HG02973 (cell line): Measurements from ENCODE around the gene CROCC2.

Experiments
- ATAC-seq: cut with Tn5 transposase; IDR thresholded peaks from one replicate; pipeline ENCODE4 v1.9.1; 2021; ENCODE audit warnings: moderate library complexity; ENCODE audit not compliant: unreplicated experiment

Gene CROCC2

DNA sequence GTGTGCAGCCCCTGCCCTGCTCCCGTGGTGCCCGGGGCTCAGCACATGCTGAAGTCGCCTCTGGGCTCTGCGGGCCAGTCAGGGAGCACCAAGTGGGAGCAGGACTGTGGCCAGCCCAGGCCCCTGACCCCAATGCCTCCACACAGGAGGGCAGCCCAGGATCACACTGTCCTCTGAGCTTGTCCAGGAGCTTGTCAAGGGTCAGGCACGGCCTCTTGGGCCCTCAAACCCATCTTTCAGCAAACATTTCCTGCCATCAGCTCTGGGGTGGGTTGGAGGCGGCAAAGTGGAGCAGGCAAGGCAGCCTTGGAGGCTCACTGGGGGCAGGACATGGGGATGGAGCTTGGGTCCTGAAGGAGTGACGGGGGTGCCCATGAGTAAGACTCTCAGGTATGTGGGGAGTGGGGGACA lies 102.6 kb downstream of the CROCC2 start:
- no peak for ATAC-seq

DNA sequence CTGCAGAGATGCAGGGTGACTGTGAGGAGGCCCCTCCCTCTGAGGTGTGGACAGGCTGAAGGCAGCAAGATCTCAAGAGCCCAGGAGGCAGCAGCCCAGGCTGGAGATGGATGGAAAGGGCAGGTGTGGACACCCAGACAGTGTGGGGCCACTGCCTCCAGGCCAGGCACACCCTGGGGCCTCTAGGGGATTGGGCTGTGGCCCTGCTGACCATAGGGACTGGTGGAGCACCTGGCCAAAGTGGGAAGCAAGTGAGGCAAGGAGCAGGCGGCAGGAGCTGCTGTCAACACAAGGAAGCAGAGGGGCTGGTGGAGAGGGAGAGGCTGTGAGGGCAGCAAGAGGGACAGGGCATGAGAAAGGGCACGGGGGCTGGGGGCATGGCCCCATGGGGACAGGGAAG lies 103.1 kb downstream of the CROCC2 start:
- ATAC-seq = no peak

DNA sequence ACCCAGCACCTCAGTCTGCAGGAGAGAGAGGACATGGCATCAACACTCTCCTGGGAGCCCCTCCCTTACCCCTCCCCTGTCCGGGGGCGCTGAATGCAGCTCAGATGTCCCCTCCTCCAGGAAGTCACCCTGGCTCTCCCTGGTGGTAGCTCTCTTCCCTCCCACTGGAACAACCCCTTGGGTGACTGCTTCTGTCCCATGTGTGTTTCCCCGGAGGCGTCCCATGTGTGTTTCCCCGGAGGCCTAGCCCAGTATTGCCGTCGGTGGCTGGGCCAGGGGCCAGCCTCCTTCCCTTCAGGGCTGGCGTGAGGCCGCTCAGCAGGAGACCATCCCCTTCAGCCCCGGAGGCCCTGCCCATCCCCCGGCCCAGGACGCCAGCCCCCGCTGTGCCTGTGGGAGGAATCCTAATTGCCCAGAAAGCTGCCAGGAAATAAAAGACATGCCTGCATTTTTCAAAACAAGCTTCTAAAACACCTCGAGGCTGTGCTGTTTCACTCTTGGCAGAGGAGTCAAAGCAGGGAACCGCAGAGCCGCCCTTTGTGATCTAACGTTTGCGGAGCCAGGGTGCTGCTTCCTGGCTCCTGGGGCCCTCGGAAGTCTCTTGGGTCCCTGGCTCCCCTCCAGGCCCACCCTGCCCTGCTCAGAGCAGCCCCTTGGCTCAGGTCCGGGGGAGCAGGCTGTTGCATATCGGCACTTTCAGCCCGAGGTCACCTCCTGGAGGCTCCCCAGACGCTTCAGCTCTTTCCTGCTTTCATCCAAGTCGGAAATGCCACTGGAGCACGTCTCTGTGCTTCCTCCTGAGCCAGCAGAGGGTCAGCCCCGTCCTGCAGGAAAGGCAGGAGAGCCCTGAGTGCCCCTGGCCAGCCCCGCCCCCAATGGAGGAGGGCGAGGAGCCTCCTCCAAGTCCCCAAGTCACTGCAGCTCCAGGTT lies 103.7 kb downstream of the CROCC2 start:
- no peak for ATAC-seq

DNA sequence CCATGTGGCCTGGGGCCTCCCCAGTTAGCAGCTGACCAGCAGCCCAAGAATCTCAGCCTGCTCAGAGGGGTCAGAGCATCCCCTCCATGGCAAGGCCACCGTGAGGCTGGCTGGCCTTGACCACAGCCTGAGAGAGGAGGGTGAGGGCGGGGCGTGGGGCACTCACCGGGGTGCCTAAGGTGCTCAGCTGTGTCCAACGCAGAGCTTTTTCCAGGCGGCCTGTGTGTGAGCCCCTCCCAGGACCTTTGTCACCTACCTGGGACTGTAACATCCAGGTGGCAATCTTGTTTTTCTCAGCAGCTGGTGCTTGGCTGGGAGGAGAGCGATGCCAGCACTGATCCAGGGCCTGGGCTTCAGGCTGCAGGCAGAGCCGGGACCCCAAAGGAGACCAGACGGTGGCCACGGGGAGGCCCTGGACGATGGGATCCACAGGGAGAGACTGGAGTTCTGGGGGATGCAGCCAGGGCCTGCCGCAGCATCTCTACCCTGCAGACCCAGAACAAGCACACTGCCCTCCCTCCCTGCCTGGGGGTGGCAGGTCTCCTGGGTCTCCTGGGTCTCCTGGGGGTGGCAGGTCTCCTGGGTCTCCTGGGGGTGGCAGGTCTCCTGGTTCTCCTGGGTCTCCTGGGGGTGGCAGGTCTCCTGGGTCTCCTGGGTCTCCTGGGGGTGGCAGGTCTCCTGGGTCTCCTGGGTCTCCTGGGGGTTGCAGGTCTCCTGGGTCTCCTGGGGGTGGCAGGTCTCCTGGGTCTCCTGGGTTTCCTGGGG lies 104.6 kb downstream of the CROCC2 start:
- ATAC-seq = no peak

DNA sequence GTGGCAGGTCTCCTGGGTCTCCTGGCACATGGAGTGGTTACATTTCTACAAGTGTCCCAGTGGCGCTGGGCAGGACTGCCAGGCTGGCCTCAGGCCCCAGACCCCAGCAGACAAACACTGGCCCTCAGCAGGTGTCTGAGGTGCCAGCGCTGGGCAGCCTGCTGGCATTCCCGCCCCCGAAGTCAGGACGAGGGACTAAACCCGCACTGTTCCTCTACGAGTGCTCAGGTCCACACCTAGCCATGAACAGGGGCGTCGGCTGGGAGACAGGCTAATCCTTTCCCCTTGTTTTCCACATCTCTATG lies 105.1 kb downstream of the CROCC2 start:
- ATAC-seq = no peak

DNA sequence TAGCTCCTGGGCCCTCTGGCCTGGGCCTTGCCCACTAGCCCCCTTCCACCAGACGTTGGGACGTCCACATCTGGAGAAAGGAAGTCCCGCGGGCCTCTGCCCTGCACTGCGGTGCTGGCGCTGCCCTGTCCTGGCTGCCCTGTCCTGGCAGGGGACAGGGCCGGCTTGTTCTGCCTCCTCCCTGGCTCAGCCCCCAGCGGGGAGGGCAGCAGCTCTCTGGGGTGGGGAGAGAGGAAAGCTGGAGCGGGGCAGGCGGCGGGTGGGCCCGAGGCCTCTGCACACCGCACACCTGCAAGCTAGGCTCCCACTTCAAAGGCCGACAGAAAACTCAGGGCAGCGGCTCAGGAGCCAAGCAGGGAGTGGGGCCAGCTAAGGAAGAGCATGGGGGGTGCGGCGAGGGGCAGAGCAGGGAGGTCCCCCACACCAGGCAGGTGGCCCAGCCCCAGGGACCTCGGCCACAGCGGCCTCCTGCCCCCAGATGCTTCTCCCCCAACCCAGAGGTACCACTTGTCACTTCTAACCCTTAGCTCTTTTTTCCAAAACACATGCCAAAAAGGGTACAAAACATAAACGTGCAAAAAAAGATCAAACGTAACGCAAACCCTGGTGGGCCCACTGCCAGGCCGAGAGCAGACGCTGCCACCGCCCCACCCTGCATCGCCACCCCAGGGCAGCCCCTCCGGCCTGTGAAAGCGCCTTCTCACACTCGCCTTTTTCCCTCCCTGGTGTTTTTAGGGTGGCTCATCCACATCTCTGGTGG lies 105.8 kb downstream of the CROCC2 start:
- ATAC-seq = no peak

DNA sequence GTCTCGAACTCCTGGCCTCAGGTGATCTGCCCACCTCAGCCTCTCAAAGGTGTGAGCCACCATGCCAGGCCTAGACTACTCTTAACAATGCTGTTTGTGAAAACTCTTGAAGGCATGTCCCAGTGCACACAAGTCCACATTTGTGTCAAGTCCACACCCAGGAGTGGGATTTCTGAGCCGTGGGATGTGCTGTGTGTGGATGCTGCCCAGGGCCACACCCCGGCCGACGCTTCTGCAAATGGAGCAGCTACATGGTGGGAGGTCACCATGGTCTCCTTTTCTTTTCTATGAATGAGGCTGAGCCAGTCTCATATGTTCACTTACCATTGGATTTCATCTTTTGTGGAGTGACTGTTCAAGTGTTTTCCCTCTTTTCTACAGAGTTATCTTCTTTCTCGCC lies 108.1 kb downstream of the CROCC2 start:
- ATAC-seq = no peak

DNA sequence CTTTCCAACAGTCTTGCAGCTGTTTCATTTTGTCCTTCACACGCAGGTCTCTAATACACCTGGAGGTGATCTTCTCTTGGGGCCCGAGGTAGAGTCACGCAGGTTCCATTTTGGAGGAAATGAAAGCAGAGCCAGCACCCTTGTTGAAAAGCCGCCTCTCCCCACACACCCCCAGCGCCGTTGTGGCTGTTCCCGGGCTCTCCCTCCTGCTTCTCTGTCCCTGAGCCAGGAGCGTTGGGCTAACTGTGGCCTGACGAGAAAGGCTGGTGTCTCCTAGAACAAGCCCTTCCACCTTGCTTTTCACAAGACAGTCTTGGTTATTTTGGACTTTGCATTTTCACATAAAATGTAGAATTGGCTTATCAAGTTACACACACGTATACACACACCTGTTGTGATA lies 108.6 kb downstream of the CROCC2 start:
- ATAC-seq = no peak

DNA sequence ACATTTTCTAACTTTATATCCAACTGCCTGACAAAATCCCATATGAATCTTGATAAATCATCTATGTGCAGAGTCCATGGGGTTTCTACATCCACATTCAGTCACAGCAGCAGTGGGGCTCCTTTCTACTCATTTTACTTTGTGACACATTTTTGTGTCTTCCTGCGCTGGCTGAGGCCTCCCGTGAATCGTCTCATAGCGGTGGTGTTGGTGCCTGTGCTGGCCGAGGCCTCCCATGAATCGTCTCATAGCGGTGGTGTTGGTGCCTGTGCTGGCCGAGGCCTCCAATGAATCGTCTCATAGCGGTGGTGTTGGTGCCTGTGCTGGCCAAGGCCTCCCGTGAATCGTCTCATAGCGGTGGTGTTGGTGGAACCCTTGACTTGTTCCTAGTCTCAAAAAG lies 109.3 kb downstream of the CROCC2 start:
- no peak for ATAC-seq

DNA sequence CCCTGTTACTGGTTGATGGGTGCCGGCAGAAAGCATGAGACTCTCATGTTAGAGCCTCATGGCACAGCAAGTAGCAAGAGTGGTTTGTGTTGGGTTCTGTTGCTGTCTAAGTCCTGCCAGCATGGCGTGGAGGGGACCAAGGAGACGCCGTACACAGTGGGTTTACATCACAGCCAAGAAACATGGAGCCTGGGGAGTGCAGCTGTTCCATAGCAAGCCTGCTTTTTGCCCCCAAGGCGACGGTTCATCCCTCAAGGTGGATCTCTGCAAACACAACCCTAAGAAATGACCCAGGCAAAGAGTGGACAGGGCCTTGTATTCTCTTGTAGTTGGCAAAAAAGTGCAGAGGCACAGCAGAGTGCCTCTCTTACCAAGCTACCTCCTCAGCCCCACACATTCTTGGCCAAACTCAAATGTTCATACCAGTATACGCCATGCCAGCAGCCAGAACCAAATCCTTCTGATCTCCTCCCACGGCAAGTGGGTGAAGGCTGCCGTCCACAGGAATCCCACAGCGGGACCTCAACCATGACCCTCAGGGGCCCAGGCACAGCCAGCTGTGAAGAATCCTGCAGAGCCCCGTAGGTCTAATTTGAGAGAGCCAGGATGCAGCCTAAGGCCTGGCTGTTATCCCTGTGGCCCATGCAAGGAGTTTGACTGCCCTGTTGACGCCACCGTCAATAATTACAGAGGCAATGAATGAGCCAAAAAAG lies 111.2 kb downstream of the CROCC2 start:
- ATAC-seq = no peak

DNA sequence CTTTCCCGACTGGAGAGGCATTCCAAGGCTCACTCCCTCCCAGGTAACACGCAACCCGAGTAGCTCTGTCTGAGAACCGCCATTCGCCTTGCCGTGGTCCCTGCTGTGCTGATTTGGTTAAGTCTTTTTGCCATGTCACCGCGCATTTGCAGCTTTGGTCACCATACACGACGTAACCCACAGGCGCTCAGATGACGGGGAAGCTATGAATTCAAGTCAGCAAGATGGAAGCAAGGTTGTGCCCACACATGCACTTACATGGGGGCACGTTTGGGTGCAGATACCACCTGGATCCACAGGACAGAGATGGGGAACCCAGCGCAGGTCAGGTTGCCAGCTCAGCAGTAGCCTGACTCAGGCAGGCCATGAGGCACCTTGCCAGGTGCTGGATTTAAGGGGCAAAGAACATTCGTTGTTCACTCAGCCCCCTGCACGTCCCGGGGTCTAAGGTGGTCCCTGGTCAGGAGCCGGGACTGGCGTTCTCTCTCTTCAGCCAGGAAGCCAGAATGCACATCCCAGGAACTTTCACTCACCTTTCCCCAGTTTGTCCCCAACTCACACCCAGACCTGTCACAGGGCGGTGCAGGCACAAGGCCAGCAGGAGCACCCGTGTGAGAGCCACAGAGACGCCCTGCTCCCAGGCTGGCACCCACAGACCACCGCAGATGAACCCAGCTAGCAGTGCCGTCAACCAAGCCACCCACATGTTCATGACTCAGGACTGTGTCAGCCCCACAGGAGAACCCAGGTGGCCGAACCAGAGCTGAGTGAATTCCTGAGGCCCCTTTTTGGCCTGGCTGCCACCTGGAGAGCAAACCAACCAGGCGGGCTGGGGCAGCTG lies 112.1 kb downstream of the CROCC2 start:
- no peak for ATAC-seq

DNA sequence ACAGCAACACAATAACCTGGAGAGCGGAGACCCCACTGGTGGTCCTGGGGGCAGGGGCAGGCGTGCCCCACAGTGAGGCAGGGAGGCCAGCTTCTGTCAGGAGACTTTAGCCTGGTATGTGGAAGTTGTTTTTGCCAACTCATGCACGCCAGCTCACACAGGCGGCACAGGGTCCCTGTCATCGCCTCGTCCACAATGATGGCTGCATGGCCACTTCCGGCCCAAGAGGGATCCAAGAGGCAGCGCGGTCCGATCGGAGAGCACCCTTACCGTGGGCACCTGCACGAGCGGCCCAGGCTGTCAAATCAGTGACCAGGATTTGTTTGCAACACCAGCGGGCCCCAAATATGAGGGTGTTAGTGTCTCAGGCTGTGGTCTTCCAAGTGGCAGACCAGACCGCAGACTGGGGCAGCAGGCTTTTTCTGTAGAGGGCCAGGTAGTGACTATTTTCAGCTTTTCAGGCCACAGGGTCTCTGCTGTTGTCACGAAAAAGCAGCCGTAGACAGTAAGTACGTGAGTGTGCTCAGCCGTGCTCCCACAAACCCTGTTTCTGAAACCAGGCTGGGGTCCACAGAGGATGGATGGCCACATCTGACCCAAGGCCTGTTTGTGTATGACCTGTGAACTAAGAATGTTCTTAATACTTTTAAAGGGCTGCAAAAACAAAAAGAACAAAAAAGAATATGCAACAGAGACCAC lies 113.5 kb downstream of the CROCC2 start:
- ATAC-seq = no peak

DNA sequence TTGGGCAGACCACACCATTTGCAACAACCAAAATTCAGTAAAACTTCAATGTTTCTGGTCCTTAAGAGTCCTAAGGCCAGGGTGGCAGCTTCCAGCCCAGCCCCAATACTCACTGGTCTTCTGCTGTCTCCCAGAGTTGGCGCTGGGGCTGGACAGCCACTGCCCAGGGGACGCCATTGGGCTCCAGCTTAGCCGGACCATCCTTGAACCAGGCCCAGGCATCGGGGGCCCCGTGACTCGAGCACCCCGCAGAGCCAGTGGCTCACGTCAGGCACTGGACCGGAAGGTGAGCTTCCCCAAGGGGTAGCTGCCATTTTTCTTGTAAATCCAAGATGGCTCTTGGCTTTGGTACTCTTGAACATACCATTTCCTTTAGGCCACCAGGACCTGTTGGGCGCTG lies 114.1 kb downstream of the CROCC2 start:
- no peak for ATAC-seq

DNA sequence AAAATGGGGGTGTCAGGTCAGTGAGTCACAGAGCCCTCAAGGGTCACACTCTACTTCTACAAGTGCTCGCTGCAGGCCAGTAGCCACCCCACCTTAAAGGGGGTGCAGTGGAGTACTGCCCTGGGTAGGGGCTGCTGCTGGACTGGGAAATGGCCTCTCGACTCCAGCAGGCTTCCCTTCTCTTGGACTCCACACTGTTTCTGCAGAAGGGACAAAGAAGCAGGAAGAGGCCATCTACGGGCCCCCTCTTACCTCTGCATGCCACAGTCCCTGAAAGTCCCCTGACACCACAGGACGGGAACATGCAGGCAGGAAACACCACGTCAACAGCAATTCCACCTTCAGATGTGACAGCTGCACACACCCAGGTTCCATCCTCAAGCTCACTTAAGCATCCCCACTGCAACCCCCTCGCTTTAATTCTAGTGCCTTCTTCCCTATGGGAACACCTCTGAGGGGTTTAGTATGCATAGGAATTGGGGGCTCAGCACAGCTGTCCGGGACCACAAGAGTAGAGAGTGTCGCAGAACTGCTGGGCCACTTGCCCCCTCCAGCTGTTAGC lies 114.6 kb downstream of the CROCC2 start:
- no peak for ATAC-seq

DNA sequence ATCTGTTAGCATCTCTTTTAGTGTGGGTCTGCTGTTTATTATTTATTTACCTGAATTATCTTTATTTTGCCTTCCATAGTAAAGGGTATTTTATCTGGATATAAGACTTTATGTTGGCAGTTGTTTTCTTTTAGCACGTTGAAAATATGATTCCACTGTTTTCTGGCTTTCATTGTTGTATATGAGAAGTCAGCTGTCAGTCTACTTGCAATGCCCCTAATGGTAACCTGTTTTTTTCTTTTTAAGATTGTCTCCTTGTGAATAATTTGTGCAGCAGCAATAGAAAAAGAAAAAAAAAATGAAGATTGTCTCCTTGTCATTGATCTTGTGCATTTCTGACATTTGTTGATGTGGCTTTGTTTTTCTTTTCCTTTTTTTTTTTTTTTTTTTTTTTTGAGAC lies 119.5 kb downstream of the CROCC2 start:
- no peak for ATAC-seq

DNA sequence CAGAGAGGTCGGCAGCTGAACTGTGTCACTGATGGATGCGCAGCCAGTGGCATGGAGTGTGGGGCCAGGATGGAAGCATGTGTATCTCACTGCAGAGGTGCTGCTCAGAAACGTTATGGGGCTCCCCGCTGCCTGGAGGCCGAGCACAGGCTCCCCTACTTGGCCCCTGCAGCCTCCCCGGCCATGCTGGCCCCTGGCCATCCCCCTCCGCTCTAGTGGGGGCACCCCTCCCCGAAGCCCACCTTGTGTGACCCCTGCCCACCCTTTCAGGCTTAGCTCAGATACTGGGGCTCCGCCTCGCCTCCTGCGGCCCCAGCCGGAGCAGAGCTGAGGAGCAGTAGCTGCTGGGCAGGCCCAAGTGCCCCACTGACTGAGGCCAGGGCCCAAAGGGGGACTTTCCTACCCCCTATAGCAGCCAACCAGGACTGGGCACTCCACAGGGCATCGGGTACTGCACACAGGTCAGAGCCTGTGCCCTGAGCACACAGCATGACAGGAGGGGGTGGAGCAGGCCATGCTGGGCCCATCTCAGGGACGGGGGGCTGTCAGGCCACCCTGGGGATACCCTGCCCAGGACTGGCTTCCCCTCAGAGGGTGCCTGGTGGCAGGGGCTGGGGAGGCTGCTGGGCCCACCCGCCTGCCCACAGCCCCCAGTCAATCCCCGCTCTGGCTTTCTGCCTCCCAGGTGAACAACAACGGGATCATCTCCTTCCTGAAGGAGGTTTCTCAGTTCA lies 123.6 kb downstream of the CROCC2 start:
- ATAC-seq = no peak

DNA sequence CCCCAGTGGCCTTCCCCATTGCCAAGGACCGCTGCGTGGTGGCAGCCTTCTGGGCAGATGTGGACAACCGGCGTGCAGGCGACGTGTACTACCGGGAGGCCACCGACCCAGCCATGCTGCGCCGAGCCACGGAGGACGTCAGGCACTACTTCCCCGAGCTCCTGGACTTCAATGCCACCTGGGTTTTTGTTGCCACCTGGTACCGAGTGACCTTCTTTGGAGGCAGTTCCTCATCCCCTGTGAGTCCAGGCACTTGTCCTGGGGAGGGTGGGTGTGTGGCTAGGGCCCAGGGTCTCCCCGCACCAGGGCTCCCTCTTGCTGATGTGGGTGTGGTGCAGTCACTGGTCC lies 124.2 kb downstream of the CROCC2 start:
- no peak for ATAC-seq

DNA sequence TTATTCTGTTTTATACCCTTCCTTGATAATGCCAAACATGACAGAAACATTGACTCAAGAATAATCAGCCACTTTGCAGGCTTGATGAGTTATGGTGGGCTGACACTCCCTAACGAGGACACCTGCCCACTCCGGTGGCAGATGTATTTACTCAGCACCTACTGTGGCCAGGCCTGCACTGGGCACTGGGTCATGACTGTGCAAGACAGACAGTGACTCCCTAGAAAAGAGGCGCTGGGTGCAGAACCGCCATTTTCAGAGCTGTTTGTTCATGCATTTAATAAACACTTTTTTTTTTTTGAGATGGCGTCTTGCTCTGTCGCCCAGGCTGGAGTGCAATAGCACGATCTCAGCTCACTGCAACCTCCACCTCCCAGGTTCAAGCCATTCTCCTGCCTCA lies 124.7 kb downstream of the CROCC2 start:
- no peak for ATAC-seq
